OCI-LY1 (cell line): ENCODE measurements around the gene LTBP3.

Experiments used
- EZH2 ChIP-seq: fragments of 200-600 bp; sonication (generic), shearing (Covaris generic); IDR thresholded peaks from 2 replicates; pipeline ENCODE4 v1.8.0; 2017; ENCODE audit warnings: borderline replicate concordance, mixed run types, mild to moderate bottlenecking, antibody characterized with exemption, low read length, moderate library complexity, mixed read lengths
- TF ChIP-seq, protein P1 (sequence below): fragments of 200-600 bp; sonication (generic), shearing (Covaris generic); IDR thresholded peaks from 2 replicates; pipeline ENCODE4 v1.5.1; 2017; ENCODE audit warnings: mild to moderate bottlenecking, antibody characterized with exemption, low read length, moderate library complexity, mixed read lengths

- TF ChIP-seq, protein P1, sequence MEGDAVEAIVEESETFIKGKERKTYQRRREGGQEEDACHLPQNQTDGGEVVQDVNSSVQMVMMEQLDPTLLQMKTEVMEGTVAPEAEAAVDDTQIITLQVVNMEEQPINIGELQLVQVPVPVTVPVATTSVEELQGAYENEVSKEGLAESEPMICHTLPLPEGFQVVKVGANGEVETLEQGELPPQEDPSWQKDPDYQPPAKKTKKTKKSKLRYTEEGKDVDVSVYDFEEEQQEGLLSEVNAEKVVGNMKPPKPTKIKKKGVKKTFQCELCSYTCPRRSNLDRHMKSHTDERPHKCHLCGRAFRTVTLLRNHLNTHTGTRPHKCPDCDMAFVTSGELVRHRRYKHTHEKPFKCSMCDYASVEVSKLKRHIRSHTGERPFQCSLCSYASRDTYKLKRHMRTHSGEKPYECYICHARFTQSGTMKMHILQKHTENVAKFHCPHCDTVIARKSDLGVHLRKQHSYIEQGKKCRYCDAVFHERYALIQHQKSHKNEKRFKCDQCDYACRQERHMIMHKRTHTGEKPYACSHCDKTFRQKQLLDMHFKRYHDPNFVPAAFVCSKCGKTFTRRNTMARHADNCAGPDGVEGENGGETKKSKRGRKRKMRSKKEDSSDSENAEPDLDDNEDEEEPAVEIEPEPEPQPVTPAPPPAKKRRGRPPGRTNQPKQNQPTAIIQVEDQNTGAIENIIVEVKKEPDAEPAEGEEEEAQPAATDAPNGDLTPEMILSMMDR, result no peak
- no peak for TF ChIP-seq EZH2
Observed at GRCh38 chr11:65576867-65577755, 19.0 kb upstream of the LTBP3 start.
